ENCODE data around the gene HAUS7.

DNA sequence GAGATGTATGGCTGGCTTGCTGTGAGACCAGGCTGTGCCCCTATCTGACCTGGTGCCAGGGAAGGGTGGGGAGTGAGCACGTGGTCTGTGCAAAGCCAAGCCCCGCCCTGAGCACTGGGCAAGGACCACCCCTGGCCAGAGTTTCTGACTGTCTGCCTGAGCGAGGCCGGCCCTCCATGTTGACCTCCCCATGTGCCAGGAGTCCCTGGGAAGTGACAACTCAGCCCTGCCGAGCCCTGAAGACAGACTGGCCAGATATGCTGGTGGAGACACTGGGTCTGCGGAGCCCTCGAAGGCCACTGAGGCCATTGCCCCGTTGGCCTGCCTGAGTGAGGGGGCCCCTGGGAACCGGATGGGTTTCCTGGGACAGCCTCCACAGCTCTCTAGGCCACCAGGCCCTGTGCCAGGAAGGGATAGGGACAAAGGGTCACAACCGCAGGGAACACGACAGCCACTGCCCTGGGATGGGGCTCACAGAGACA lies 17.3 kb upstream of the HAUS7 start:
- TF ChIP-seq, protein P1, sequence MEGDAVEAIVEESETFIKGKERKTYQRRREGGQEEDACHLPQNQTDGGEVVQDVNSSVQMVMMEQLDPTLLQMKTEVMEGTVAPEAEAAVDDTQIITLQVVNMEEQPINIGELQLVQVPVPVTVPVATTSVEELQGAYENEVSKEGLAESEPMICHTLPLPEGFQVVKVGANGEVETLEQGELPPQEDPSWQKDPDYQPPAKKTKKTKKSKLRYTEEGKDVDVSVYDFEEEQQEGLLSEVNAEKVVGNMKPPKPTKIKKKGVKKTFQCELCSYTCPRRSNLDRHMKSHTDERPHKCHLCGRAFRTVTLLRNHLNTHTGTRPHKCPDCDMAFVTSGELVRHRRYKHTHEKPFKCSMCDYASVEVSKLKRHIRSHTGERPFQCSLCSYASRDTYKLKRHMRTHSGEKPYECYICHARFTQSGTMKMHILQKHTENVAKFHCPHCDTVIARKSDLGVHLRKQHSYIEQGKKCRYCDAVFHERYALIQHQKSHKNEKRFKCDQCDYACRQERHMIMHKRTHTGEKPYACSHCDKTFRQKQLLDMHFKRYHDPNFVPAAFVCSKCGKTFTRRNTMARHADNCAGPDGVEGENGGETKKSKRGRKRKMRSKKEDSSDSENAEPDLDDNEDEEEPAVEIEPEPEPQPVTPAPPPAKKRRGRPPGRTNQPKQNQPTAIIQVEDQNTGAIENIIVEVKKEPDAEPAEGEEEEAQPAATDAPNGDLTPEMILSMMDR (IDR thresholded peaks at IDR 0.05) = no peak
- TF ChIP-seq EZH2 (IDR thresholded peaks at IDR 0.05) = no peak
- no peak for TF ChIP-seq EZH2phosphoT487 (IDR thresholded peaks at IDR 0.05)
